HepG2 (cell line): ENCODE results near the gene FAM162A. TPM values are rescaled to one million over a fixed set of nuclear protein-coding genes. Genes with fewer than 3 reads are reported as not detected.

ENCODE experiments used
- DBP ChIP-seq: sonication (generic); formaldehyde crosslinking; IDR thresholded peaks from 2 replicates; pipeline ENCODE4 v1.4.0; 2020; ENCODE audit warnings: missing genetic modification reagents; ENCODE audit errors: not compliant biosample characterization
- HIVEP1 ChIP-seq: sonication (generic); formaldehyde crosslinking; IDR thresholded peaks from 2 replicates; pipeline ENCODE4 v1.4.0; 2020; ENCODE audit warnings: mild to moderate bottlenecking, missing genetic modification reagents
- HNRNPLL ChIP-seq: fragments of 200-400 bp; formaldehyde crosslinking; IDR thresholded peaks from 2 replicates; pipeline ENCODE4 v1.6.1; 2017; ENCODE audit warnings: mild to moderate bottlenecking, low read depth, low read length; ENCODE audit not compliant: poor library complexity, severe bottlenecking
- KLF11 ChIP-seq: IDR thresholded peaks from 2 replicates; pipeline ENCODE4 v1.6.1; 2016; ENCODE audit warnings: missing compliant biosample characterization
- KMT2A ChIP-seq: sonication (generic); formaldehyde crosslinking; IDR thresholded peaks from 2 replicates; pipeline ENCODE4 v1.4.0; 2020; ENCODE audit warnings: missing genetic modification reagents
- SAFB2 ChIP-seq: sonication (generic); formaldehyde crosslinking; IDR thresholded peaks from 2 replicates; pipeline ENCODE4 v1.5.1; 2020; ENCODE audit warnings: missing genetic modification reagents, low read depth, mild to moderate bottlenecking, borderline replicate concordance
- SETDB1 ChIP-seq: sonication (generic); formaldehyde crosslinking; IDR thresholded peaks from 2 replicates; pipeline ENCODE4 v1.5.1; 2020; ENCODE audit warnings: missing genetic modification reagents, mild to moderate bottlenecking, borderline replicate concordance
- SOX13 ChIP-seq, 3 experiments: fragments of 450-650 bp in 1 of 3; sonication (generic) in 1 of 3; formaldehyde crosslinking in 1 of 3; IDR thresholded peaks in 2 of 3; conservative IDR thresholded peaks in 1 of 3; 2 replicates each; pipeline versions ENCODE4 v1.5.0 to v1.6.1; 2016 to 2020; ENCODE audit warnings: antibody characterized with exemption in 1 of 3, mild to moderate bottlenecking in 1 of 3, missing compliant biosample characterization in 1 of 3, missing genetic modification reagents in 1 of 3, moderate library complexity in 1 of 3
- SRY ChIP-seq: sonication (generic); formaldehyde crosslinking; IDR thresholded peaks from 2 replicates; pipeline ENCODE4 v1.8.0; 2022; ENCODE audit warnings: mild to moderate bottlenecking, missing genetic modification reagents
- TMF1 ChIP-seq: sonication (generic); formaldehyde crosslinking; IDR thresholded peaks from 2 replicates; pipeline ENCODE4 v1.8.1; 2022; ENCODE audit warnings: low read depth, missing genetic modification reagents
- ZBTB34 ChIP-seq: sonication (generic); formaldehyde crosslinking; IDR thresholded peaks from 2 replicates; pipeline ENCODE4 v1.8.0; 2022; ENCODE audit warnings: mild to moderate bottlenecking, missing genetic modification reagents
- ZKSCAN8 ChIP-seq: IDR thresholded peaks from 2 replicates; pipeline ENCODE4 v1.6.1; 2016; ENCODE audit warnings: borderline replicate concordance, missing genetic modification reagents, missing compliant biosample characterization
- ZNF138 ChIP-seq: sonication (generic); formaldehyde crosslinking; IDR thresholded peaks from 2 replicates; pipeline ENCODE4 v1.5.0; 2020; ENCODE audit warnings: mild to moderate bottlenecking, low read depth, missing genetic modification reagents
- ZNF33A ChIP-seq: sonication (generic); formaldehyde crosslinking; IDR thresholded peaks from 2 replicates; pipeline ENCODE4 v1.5.1; 2020; ENCODE audit warnings: missing genetic modification reagents, mild to moderate bottlenecking, moderate library complexity, borderline replicate concordance
- ZNF674 ChIP-seq: sonication (generic); formaldehyde crosslinking; IDR thresholded peaks from 2 replicates; pipeline ENCODE4 v1.5.0; 2020; ENCODE audit warnings: low read depth, mild to moderate bottlenecking, missing genetic modification reagents
- ZNF7 ChIP-seq: IDR thresholded peaks from 2 replicates; pipeline ENCODE4 v1.6.1; 2016; ENCODE audit warnings: missing biosample characterization, missing genetic modification reagents
- ZNF772 ChIP-seq: sonication (generic); formaldehyde crosslinking; IDR thresholded peaks from 2 replicates; pipeline ENCODE4 v1.5.0; 2020; ENCODE audit warnings: mild to moderate bottlenecking, missing genetic modification reagents
- polyA plus RNA-seq, 8 experiments: library from polyadenylated mRNA; depleted of rRNA in 3 of 8; stranded (reverse) in 7 of 8; unstranded in 1 of 8; fragments of >200 nt; fragmentation: Illumina TruSeq in 4 of 8; extraction: Trizol in 4 of 8; gene quantifications; 2 replicates each; pipeline versions ENCODE4 v1.2.1 to v1.2.3, GENCODE V29; 2011 to 2016; ENCODE audit warnings: low read depth in 4 of 8, missing spikeins in 1 of 8, mixed read lengths in 1 of 8; ENCODE audit not compliant: insufficient read depth in 1 of 8
- total RNA-seq, 5 experiments: library from RNA; depleted of rRNA; stranded (reverse); fragments of >200 nt; fragmentation: Illumina TruSeq; extraction: Trizol; gene quantifications; 2 replicates each; pipeline ENCODE4 v1.2.3, GENCODE V29; 2016; ENCODE audit warnings: low read depth in 1 of 5
- TF ChIP-seq, protein P1 (sequence below): sonication (generic); formaldehyde crosslinking; IDR thresholded peaks from 2 replicates; pipeline ENCODE4 v1.8.0; 2022; ENCODE audit warnings: missing genetic modification reagents, low read depth, mild to moderate bottlenecking, borderline replicate concordance
- TF ChIP-seq, protein P2 (sequence below): sonication (generic); formaldehyde crosslinking; IDR thresholded peaks from 2 replicates; pipeline ENCODE4 v1.8.0; 2022; ENCODE audit warnings: mild to moderate bottlenecking, missing genetic modification reagents; ENCODE audit not compliant: insufficient replicate concordance

Gene FAM162A
- total and polyA plus RNA-seq, 2 of the 13 experiments (the other 11 are each of a cell fraction or from before 2014, with no cell fraction given), result 115 to 155 TPM

GRCh38 chr3:122415762-122416654 lies 32.0 kb downstream of the FAM162A start, which contains the start of gene WDR5B (continued):
- TF ChIP-seq SOX13 (IDR thresholded peaks at IDR 0.05), result no peak
- no peak; a peak in 1 of 4 replicates for TF ChIP-seq SOX13 (CRISPR knock-in tag; conservative IDR thresholded peaks at IDR 0.05 in 1 of 2, IDR thresholded peaks at IDR 0.05 in 1 of 2)
- TF ChIP-seq ZKSCAN8 (CRISPR knock-in tag), result 0 out of 2 replicates have a peak, but pooled peaks have one; percentile 30
- TF ChIP-seq, protein P1, sequence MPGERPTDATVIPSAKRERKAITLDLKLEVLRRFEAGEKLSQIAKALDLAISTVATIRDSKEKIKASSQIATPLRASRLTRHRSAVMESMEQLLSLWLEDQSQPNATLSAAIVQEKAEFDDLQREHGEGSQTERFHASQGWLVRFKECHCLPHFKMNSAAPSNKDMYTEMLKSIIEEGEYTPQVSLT (CRISPR knock-in tag), result no peak
- no peak for TF ChIP-seq ZNF138
- peak; percentile 67 for TF ChIP-seq HNRNPLL
- TF ChIP-seq KLF11 (CRISPR knock-in tag), result no peak
- TF ChIP-seq HIVEP1 (CRISPR knock-in tag), result peak; percentile 31; the same call in 1 of the 2 replicates
- no peak for TF ChIP-seq SRY (CRISPR knock-in tag)
- peak; percentile 50; the same call in 1 of the 2 replicates for TF ChIP-seq TMF1 (CRISPR knock-in tag)
- TF ChIP-seq ZNF674 (CRISPR knock-in tag), result peak; percentile 32; the same call in 1 of the 2 replicates
- TF ChIP-seq ZNF772 (CRISPR knock-in tag), result peak; percentile 75; the same call in 1 of the 2 replicates
- TF ChIP-seq SETDB1 (CRISPR knock-in tag), result no peak
- TF ChIP-seq ZNF7 (CRISPR knock-in tag), result no peak
- peak; percentile 83 for TF ChIP-seq DBP (CRISPR knock-in tag)
- peak; percentile 70; the same call in 1 of the 2 replicates for TF ChIP-seq SAFB2 (CRISPR knock-in tag)
- TF ChIP-seq ZNF33A, result peak; percentile 23; the same call in 1 of the 2 replicates
- 0 out of 2 replicates have a peak, but pooled peaks have one; percentile 30 for TF ChIP-seq ZBTB34 (CRISPR knock-in tag)
- TF ChIP-seq, protein P2, sequence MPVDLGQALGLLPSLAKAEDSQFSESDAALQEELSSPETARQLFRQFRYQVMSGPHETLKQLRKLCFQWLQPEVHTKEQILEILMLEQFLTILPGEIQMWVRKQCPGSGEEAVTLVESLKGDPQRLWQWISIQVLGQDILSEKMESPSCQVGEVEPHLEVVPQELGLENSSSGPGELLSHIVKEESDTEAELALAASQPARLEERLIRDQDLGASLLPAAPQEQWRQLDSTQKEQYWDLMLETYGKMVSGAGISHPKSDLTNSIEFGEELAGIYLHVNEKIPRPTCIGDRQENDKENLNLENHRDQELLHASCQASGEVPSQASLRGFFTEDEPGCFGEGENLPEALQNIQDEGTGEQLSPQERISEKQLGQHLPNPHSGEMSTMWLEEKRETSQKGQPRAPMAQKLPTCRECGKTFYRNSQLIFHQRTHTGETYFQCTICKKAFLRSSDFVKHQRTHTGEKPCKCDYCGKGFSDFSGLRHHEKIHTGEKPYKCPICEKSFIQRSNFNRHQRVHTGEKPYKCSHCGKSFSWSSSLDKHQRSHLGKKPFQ (CRISPR knock-in tag), result peak; percentile 14
- TF ChIP-seq KMT2A (CRISPR knock-in tag), result peak; percentile 76
